ENCODE data around the gene RNF144B. TPM values are rescaled to one million over a fixed set of nuclear protein-coding genes. Genes with fewer than 3 reads are reported as not detected.

The RNF144B gene
- total and polyA plus RNA-seq, 2 of the 8 experiments (the other 6 are each of a cell fraction or from before 2014, with no cell fraction given): 1.8 to 11.2 TPM

- Histone ChIP-seq H3K56ac (replicated peaks; ENCODE audit: insufficient read length, low read depth, low read length) (no peak overlapping the region), H3K79me1 (ENCODE audit: low read depth, low read length) (no peaks in the 10 kb centered on the region), H2BK120ac (replicated peaks; ENCODE audit: low read depth, low read length) (no peak overlapping the region), H3K23me2 (ENCODE audit: low read depth, low read length) (no peaks in the 10 kb centered on the region), H3K23ac (ENCODE audit: insufficient read length) (no peak overlapping the region), H3K4me2 (ENCODE audit: insufficient read depth in 1 of 2, low read depth in 2 of 2, low read length in 2 of 2) (no peak overlapping the region), H2BK15ac (ENCODE audit: low read length) (no peak overlapping the region), H3K18ac (ENCODE audit: extremely low read depth, low read length) (no peak overlapping the region), H3K79me2 (ENCODE audit: control insufficient read depth in 1 of 2, insufficient read depth in 2 of 2, low read length in 2 of 2) (no peaks in the 10 kb centered on the region), H4K20me1 (replicated peaks in 1 of 2; ENCODE audit: control insufficient read depth in 1 of 2, insufficient read depth in 2 of 2, low read length in 2 of 2) (no peaks in the 10 kb centered on the region), H2AK5ac (ENCODE audit: low read depth, low read length) (no peak overlapping the region), H3K4ac (replicated peaks; ENCODE audit: insufficient read length, low read depth, low read length) (no peak overlapping the region), H3K27me3 (replicated peaks in 1 of 4; ENCODE audit: control insufficient read depth in 3 of 4, extremely low read depth in 1 of 4, insufficient read depth in 3 of 4, low read length in 3 of 4) (no peaks in the 10 kb centered on the region; a peak in 1 of 7 replicates), H3K4me1 (replicated peaks in 1 of 4; ENCODE audit: control insufficient read depth in 3 of 4, insufficient read depth in 4 of 4, low read length in 3 of 4) (no peaks in the 10 kb centered on the region), H3K36me3 (ENCODE audit: control insufficient read depth in 2 of 4, insufficient read depth in 4 of 4, low read length in 3 of 4) (no peaks in the 10 kb centered on the region), H4K5ac (ENCODE audit: insufficient read length, low read depth, low read length) (no peak overlapping the region), H3K9ac (replicated peaks in 1 of 4; ENCODE audit: extremely low read depth in 1 of 4, low read depth in 3 of 4, low read length in 3 of 4) (no peak overlapping the region), H2BK20ac (ENCODE audit: low read length) (no peak overlapping the region), H3K14ac (ENCODE audit: insufficient read length) (no peak overlapping the region), H2BK5ac (ENCODE audit: low read depth, low read length) (no peak overlapping the region), H3K9me3 (ENCODE audit: insufficient read depth in 2 of 2, low read depth in 1 of 2, low read length in 1 of 2) (no peaks in the 10 kb centered on the region), H3K27ac (ENCODE audit: low read depth, low read length) (no peak overlapping the region), H4K91ac (replicated peaks; ENCODE audit: insufficient read length, low read length) (no peak overlapping the region), H2AFZ (ENCODE audit: low read length) (no peak overlapping the region), H3K4me3 (ENCODE audit: extremely low read depth in 1 of 4, insufficient read depth in 2 of 4, low read depth in 3 of 4, low read length in 4 of 4) (no peak overlapping the region), H4K8ac (ENCODE audit: extremely low read depth, insufficient read depth, low read length) (no peak overlapping the region), H2BK12ac (ENCODE audit: low read depth, low read length) (no peak overlapping the region)
- WGBS, 2 experiments (ENCODE audit: extremely low coverage in 1 of 2, insufficient coverage in 1 of 2, insufficient read length in 1 of 2, insufficient replicate concordance in 2 of 2, low coverage in 1 of 2, low lambda C conversion rate in 2 of 2, missing lambda C conversion rate in 1 of 2): 89% methylated on average over 4 of the region's 4 CpGs; no CpG with 5 or more reads in 1 of the 2 experiments
- TF ChIP-seq SIN3A (conservative IDR thresholded peaks at IDR 0.05 in 1 of 2, IDR thresholded peaks at IDR 0.05 in 1 of 2; ENCODE audit: low read depth in 1 of 2, low read length in 2 of 2) (no peak), HDAC2 (IDR thresholded peaks at IDR 0.05; ENCODE audit: borderline replicate concordance in 1 of 2, low read depth in 2 of 2, low read length in 2 of 2) (no peak), GTF2F1 (IDR thresholded peaks at IDR 0.05; ENCODE audit: borderline replicate concordance, low read depth, low read length) (no peak), ASH2L (IDR thresholded peaks at IDR 0.05; ENCODE audit: low read length) (no peak), BRCA1 (IDR thresholded peaks at IDR 0.05; ENCODE audit: low read depth, low read length) (no peak)
- ChIA-PET POLR2A (ENCODE audit: partially characterized antibody) (no interaction called here), CTCF (ENCODE audit: partially characterized antibody) (interaction anchor here (0.9 to 1.2 kb wide), 2 partner anchors 28 to 151 kb away, joined by 3 to 4 read pairs; no protein-coding TSS in a partner anchor)
- DNase-seq (ENCODE audit: low read depth in 1 of 2, low spot score in 2 of 2): no peak
- FAIRE-seq: no peak
Measured at GRCh38 chr6:18352001-18352400, 35.1 kb upstream of the RNF144B start.

All from H1 (cell line).